T1000 (cell line): ENCODE data around the gene PIANP.
A peak's percentile ranks its signal among the peaks of the same experiment; 100 is the strongest.

Experiments used
- DNase-seq: peaks from one replicate; lab custom pipeline; 2025; ENCODE audit warnings: mixed read lengths; lab: John Stamatoyannopoulos, UW

The PIANP gene

GRCh38 chr12:6667559-6668210 lies 32.9 kb downstream of the PIANP start:
- DNase-seq, result no peak

- no peak for DNase-seq
Observed at GRCh38 chr12:6666211-6666610, 34.4 kb downstream of the PIANP start.

GRCh38 chr12:6664902-6665301 lies 35.7 kb downstream of the PIANP start:
- DNase-seq, result no peak

GRCh38 chr12:6662906-6663742 lies 37.5 kb downstream of the PIANP start, which contains the start of gene ING4:
Gene ING4, minus strand, starts transcription at chr12:6663119. Its CDS starts 18 bp downstream, at chr12:6663101.
- DNase-seq, result peak; percentile 92

- no peak for DNase-seq
Observed at GRCh38 chr12:6662602-6662905, 38.1 kb downstream of the PIANP start.

GRCh38 chr12:6653987-6654386 lies 46.6 kb downstream of the PIANP start:
- DNase-seq, result no peak

- no peak for DNase-seq
Observed at GRCh38 chr12:6653342-6653741, 47.3 kb downstream of the PIANP start.

GRCh38 chr12:6652391-6652790 lies 48.2 kb downstream of the PIANP start:
- no peak for DNase-seq

- no peak for DNase-seq
Observed at GRCh38 chr12:6650832-6651231, 49.8 kb downstream of the PIANP start.

- no peak for DNase-seq
Observed at GRCh38 chr12:6647083-6647604, 53.5 kb downstream of the PIANP start, which contains the start of gene ACRBP. Gene ACRBP, minus strand, starts transcription at chr12:6647432. Its CDS starts 66 bp downstream, at chr12:6647366.

- no peak for DNase-seq
Observed at GRCh38 chr12:6646276-6647082, 54.1 kb downstream of the PIANP start.

GRCh38 chr12:6644903-6645302 lies 55.7 kb downstream of the PIANP start:
- no peak for DNase-seq

GRCh38 chr12:6644257-6644596 lies 56.4 kb downstream of the PIANP start:
- no peak for DNase-seq
